Iris pigment epithelial cell (primary cell): ENCODE results near the gene AFF2.

ENCODE experiments used
- DNase-seq: peaks from one replicate; pipeline ENCODE4 v3.0.0-alpha.2; 2011; ENCODE audit warnings: low read depth

The AFF2 gene

GRCh38 chrX:148588649-148589310 lies 88.4 kb downstream of the AFF2 start:
- DNase-seq, result no peak

- no peak for DNase-seq
Observed at GRCh38 chrX:148592595-148592994, 92.2 kb downstream of the AFF2 start.

- DNase-seq, result no peak
Observed at GRCh38 chrX:148593146-148593545, 92.7 kb downstream of the AFF2 start.

- no peak for DNase-seq
Observed at GRCh38 chrX:148593987-148594386, 93.6 kb downstream of the AFF2 start.

- no peak for DNase-seq
Observed at GRCh38 chrX:148599404-148599803, 99.0 kb downstream of the AFF2 start.

GRCh38 chrX:148600131-148600530 lies 99.7 kb downstream of the AFF2 start:
- DNase-seq, result no peak

- DNase-seq, result no peak
Observed at GRCh38 chrX:148600581-148600980, 100.2 kb downstream of the AFF2 start.

- DNase-seq, result peak; percentile 11
Observed at GRCh38 chrX:148601034-148601433, 100.6 kb downstream of the AFF2 start.

GRCh38 chrX:148609515-148610327 lies 109.3 kb downstream of the AFF2 start:
- DNase-seq, result no peak

- DNase-seq, result no peak
Observed at GRCh38 chrX:148610328-148610698, 109.9 kb downstream of the AFF2 start.

GRCh38 chrX:148611993-148612392 lies 111.6 kb downstream of the AFF2 start:
- DNase-seq, result no peak

- no peak for DNase-seq
Observed at GRCh38 chrX:148612431-148612830, 112.0 kb downstream of the AFF2 start.

- DNase-seq, result no peak
Observed at GRCh38 chrX:148613636-148614035, 113.2 kb downstream of the AFF2 start.

GRCh38 chrX:148615491-148615890 lies 115.1 kb downstream of the AFF2 start:
- DNase-seq, result no peak

- no peak for DNase-seq
Observed at GRCh38 chrX:148618470-148619445, 118.3 kb downstream of the AFF2 start.

GRCh38 chrX:148620023-148620422 lies 119.6 kb downstream of the AFF2 start:
- DNase-seq, result no peak

- no peak for DNase-seq
Observed at GRCh38 chrX:148624951-148625474, 124.6 kb downstream of the AFF2 start.

GRCh38 chrX:148628621-148629020 lies 128.2 kb downstream of the AFF2 start:
- no peak for DNase-seq

- no peak for DNase-seq
Observed at GRCh38 chrX:148629434-148629833, 129.0 kb downstream of the AFF2 start.

GRCh38 chrX:148632444-148632843 lies 132.0 kb downstream of the AFF2 start:
- DNase-seq, result no peak

- no peak for DNase-seq
Observed at GRCh38 chrX:148633218-148633908, 132.9 kb downstream of the AFF2 start.

- DNase-seq, result no peak
Observed at GRCh38 chrX:148634591-148634990, 134.2 kb downstream of the AFF2 start.
